WTC11 (cell line): ENCODE data around the gene KIF20B. TPM values are rescaled to one million over a fixed set of nuclear protein-coding genes. Genes with fewer than 3 reads are reported as not detected.

Source experiments
- ATAC-seq: fragments of 200-7000 bp; cut with Tn5 transposase; 2 replicates; pipeline ENCODE4 v1.10.0; 2021; ENCODE audit warnings: mild to moderate bottlenecking, moderate library complexity
- CTCF ChIA-PET: fragments of 300-600 bp; sonication (Branson Sonifier 250); formaldehyde crosslinking; loops from one replicate; lab custom pipeline; 2021; ENCODE audit warnings: antibody characterized with exemption; lab: Charles Lee
- POLR2A ChIA-PET: fragments of 350-600 bp; sonication (Branson Sonifier 250); formaldehyde crosslinking; loops from one replicate; lab custom pipeline; 2021; ENCODE audit warnings: antibody characterized with exemption; lab: Charles Lee
- DNase-seq: peaks from one replicate; pipeline ENCODE4 v3.0.0; 2021; ENCODE audit warnings: low spot score
- H3K27ac Mint-ChIP-seq: 2 replicates; pipeline ENCODE4 v1.8.0; 2021; ENCODE audit warnings: mixed read lengths
- H3K27me3 Mint-ChIP-seq: 2 replicates; pipeline ENCODE4 v1.8.0; 2021; ENCODE audit warnings: low read depth, mild to moderate bottlenecking, moderate library complexity, mixed read lengths
- H3K36me3 Mint-ChIP-seq: 2 replicates; pipeline ENCODE4 v1.8.0; 2021; ENCODE audit warnings: mixed read lengths
- H3K4me1 Mint-ChIP-seq: 2 replicates; pipeline ENCODE4 v1.8.0; 2022; ENCODE audit warnings: mixed read lengths
- H3K4me3 Mint-ChIP-seq: 2 replicates; pipeline ENCODE4 v1.8.0; 2021; ENCODE audit warnings: mild to moderate bottlenecking, moderate library complexity, mixed read lengths
- H3K9me3 Mint-ChIP-seq: 2 replicates; pipeline ENCODE4 v1.8.0; 2021; ENCODE audit warnings: mixed read lengths
- ATF1 ChIP-seq: sonication (generic); formaldehyde crosslinking; IDR thresholded peaks from 2 replicates; pipeline ENCODE4 v1.8.1; 2023; ENCODE audit warnings: mild to moderate bottlenecking, moderate library complexity, missing genetic modification reagents
- CREB1 ChIP-seq: sonication (generic); formaldehyde crosslinking; IDR thresholded peaks from 2 replicates; pipeline ENCODE4 v1.8.0; 2023; ENCODE audit warnings: mild to moderate bottlenecking, missing genetic modification reagents
- ETV6 ChIP-seq: sonication (generic); formaldehyde crosslinking; IDR thresholded peaks from 2 replicates; pipeline ENCODE4 v1.8.1; 2022; ENCODE audit warnings: mild to moderate bottlenecking, missing genetic modification reagents
- FOXP1 ChIP-seq: sonication (generic); formaldehyde crosslinking; IDR thresholded peaks from 2 replicates; pipeline ENCODE4 v1.8.0; 2022; ENCODE audit warnings: missing genetic modification reagents, mild to moderate bottlenecking, moderate library complexity, borderline replicate concordance
- IRF2 ChIP-seq: sonication (generic); formaldehyde crosslinking; IDR thresholded peaks from 2 replicates; pipeline ENCODE4 v1.8.0; 2022; ENCODE audit warnings: low read depth, missing genetic modification reagents, borderline replicate concordance
- MXD4 ChIP-seq: fragments of 250-450 bp; sonication (Bioruptor Pico); IDR thresholded peaks from 2 replicates; pipeline ENCODE4 v1.8.0; 2021; ENCODE audit warnings: mild to moderate bottlenecking, moderate library complexity, borderline replicate concordance
- NR3C1 ChIP-seq: sonication (generic); formaldehyde crosslinking; conservative IDR thresholded peaks from 2 replicates; pipeline ENCODE4 v1.8.1; 2023; ENCODE audit warnings: low read depth, mild to moderate bottlenecking, missing genetic modification reagents
- RELA ChIP-seq: sonication (generic); formaldehyde crosslinking; IDR thresholded peaks from 2 replicates; pipeline ENCODE4 v1.8.1; 2022; ENCODE audit warnings: missing genetic modification reagents, mild to moderate bottlenecking, borderline replicate concordance
- SOX15 ChIP-seq: fragments of 250-450 bp; sonication (Bioruptor Pico); IDR thresholded peaks from 2 replicates; pipeline ENCODE4 v1.9.0; 2021; ENCODE audit warnings: mild to moderate bottlenecking
- SP1 ChIP-seq: sonication (generic); formaldehyde crosslinking; conservative IDR thresholded peaks from 2 replicates; pipeline ENCODE4 v1.8.1; 2022; ENCODE audit warnings: missing genetic modification reagents
- TCF7 ChIP-seq: sonication (generic); formaldehyde crosslinking; IDR thresholded peaks from 2 replicates; pipeline ENCODE4 v1.8.0; 2022; ENCODE audit warnings: mild to moderate bottlenecking, low read depth, missing genetic modification reagents, moderate library complexity
- TEAD1 ChIP-seq: sonication (generic); formaldehyde crosslinking; IDR thresholded peaks from 2 replicates; pipeline ENCODE4 v1.8.0; 2022; ENCODE audit warnings: mild to moderate bottlenecking, missing genetic modification reagents
- TP53 ChIP-seq: sonication (generic); formaldehyde crosslinking; IDR thresholded peaks from 2 replicates; pipeline ENCODE4 v1.8.1; 2023; ENCODE audit warnings: mild to moderate bottlenecking, missing genetic modification reagents
- ZNF219 ChIP-seq: sonication (generic); formaldehyde crosslinking; IDR thresholded peaks from 2 replicates; pipeline ENCODE4 v1.8.0; 2023; ENCODE audit warnings: missing genetic modification reagents, mild to moderate bottlenecking, borderline replicate concordance
- ZNF232 ChIP-seq: sonication (generic); formaldehyde crosslinking; IDR thresholded peaks from 2 replicates; pipeline ENCODE4 v1.8.0; 2022; ENCODE audit warnings: mild to moderate bottlenecking, missing genetic modification reagents
- ZNF396 ChIP-seq: fragments of 250-450 bp; sonication (Bioruptor Pico); IDR thresholded peaks from 2 replicates; pipeline ENCODE4 v1.8.0; 2021; ENCODE audit warnings: mild to moderate bottlenecking, moderate library complexity, borderline replicate concordance
- ZNF416 ChIP-seq: fragments of 250-450 bp; sonication (Bioruptor Pico); IDR thresholded peaks from 2 replicates; pipeline ENCODE4 v1.9.0; 2021; ENCODE audit warnings: mild to moderate bottlenecking, inconsistent platforms
- ZNF671 ChIP-seq: fragments of 250-450 bp; sonication (Bioruptor Pico); IDR thresholded peaks from 2 replicates; pipeline ENCODE4 v1.8.0; 2021; ENCODE audit warnings: mild to moderate bottlenecking
- total RNA-seq: library from RNA; stranded (reverse); gene quantifications from 3 replicates; pipeline ENCODE4 v1.2.3, GENCODE V29; 2021
- TF ChIP-seq, protein P1 (sequence below): fragments of 250-450 bp; sonication (Bioruptor Pico); IDR thresholded peaks from 2 replicates; pipeline ENCODE4 v2.1.2; 2022; ENCODE audit warnings: mild to moderate bottlenecking, moderate library complexity
- TF ChIP-seq, protein P2 (sequence below): sonication (generic); formaldehyde crosslinking; IDR thresholded peaks from 2 replicates; pipeline ENCODE4 v1.8.1; 2022; ENCODE audit warnings: mild to moderate bottlenecking, moderate library complexity, missing genetic modification reagents
- TF ChIP-seq, protein P3 (sequence below): fragments of 250-450 bp; sonication (Bioruptor Pico); IDR thresholded peaks from 2 replicates; pipeline ENCODE4 v1.8.0; 2021; ENCODE audit warnings: mild to moderate bottlenecking
- TF ChIP-seq, protein P4 (sequence below): sonication (generic); formaldehyde crosslinking; IDR thresholded peaks from 2 replicates; pipeline ENCODE4 v1.8.0; 2022; ENCODE audit warnings: mild to moderate bottlenecking, missing genetic modification reagents
- TF ChIP-seq, protein P5 (sequence below): sonication (generic); formaldehyde crosslinking; IDR thresholded peaks from 2 replicates; pipeline ENCODE4 v1.8.1; 2022; ENCODE audit warnings: low read depth, missing genetic modification reagents, borderline replicate concordance
- TF ChIP-seq, protein P6 (sequence below): sonication (generic); formaldehyde crosslinking; IDR thresholded peaks from 2 replicates; pipeline ENCODE4 v1.8.1; 2023; ENCODE audit warnings: mild to moderate bottlenecking, missing genetic modification reagents, moderate library complexity
- TF ChIP-seq, protein P7 (sequence below): fragments of 250-450 bp; sonication (Bioruptor Pico); IDR thresholded peaks from 2 replicates; pipeline ENCODE4 v1.9.0; 2021; ENCODE audit warnings: moderate library complexity, mild to moderate bottlenecking, inconsistent platforms, borderline replicate concordance

KIF20B gene
- total RNA-seq, 1 experiment from 2014 or later, result 70.2 TPM

DNA sequence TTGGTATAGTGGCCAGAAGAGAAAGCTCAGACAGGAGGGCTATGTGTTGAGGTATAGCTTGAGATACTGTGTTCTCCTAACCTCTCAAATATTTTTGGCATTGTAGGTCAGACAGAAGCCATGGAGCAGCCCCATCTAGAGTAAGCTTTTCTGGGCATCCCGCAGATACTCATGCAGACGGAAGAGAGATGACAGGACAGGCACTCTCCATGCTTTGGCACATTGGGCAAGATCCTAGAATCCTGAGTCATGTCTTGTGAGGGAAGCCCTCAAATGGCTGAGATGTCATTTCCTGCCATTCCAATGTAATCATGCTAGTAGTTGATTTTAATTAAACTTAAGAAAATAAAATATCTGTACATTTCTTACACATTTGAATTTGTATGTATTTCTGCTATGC lies 16.8 kb upstream of the KIF20B start (continued):
- TF ChIP-seq, protein P1, sequence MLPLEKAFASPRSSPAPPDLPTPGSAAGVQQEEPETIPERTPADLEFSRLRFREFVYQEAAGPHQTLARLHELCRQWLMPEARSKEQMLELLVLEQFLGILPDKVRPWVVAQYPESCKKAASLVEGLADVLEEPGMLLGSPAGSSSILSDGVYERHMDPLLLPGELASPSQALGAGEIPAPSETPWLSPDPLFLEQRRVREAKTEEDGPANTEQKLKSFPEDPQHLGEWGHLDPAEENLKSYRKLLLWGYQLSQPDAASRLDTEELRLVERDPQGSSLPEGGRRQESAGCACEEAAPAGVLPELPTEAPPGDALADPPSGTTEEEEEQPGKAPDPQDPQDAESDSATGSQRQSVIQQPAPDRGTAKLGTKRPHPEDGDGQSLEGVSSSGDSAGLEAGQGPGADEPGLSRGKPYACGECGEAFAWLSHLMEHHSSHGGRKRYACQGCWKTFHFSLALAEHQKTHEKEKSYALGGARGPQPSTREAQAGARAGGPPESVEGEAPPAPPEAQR, result no peak
- TF ChIP-seq ATF1, result no peak
- TF ChIP-seq, protein P2, sequence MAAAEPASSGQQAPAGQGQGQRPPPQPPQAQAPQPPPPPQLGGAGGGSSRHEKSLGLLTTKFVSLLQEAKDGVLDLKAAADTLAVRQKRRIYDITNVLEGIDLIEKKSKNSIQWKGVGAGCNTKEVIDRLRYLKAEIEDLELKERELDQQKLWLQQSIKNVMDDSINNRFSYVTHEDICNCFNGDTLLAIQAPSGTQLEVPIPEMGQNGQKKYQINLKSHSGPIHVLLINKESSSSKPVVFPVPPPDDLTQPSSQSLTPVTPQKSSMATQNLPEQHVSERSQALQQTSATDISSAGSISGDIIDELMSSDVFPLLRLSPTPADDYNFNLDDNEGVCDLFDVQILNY, result no peak
- TF ChIP-seq, protein P3, sequence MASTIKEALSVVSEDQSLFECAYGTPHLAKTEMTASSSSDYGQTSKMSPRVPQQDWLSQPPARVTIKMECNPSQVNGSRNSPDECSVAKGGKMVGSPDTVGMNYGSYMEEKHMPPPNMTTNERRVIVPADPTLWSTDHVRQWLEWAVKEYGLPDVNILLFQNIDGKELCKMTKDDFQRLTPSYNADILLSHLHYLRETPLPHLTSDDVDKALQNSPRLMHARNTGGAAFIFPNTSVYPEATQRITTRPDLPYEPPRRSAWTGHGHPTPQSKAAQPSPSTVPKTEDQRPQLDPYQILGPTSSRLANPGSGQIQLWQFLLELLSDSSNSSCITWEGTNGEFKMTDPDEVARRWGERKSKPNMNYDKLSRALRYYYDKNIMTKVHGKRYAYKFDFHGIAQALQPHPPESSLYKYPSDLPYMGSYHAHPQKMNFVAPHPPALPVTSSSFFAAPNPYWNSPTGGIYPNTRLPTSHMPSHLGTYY (CRISPR knock-in tag), result no peak
- no peak for TF ChIP-seq SOX15 (CRISPR knock-in tag)
- TF ChIP-seq SP1, result no peak
- TF ChIP-seq, protein P4, sequence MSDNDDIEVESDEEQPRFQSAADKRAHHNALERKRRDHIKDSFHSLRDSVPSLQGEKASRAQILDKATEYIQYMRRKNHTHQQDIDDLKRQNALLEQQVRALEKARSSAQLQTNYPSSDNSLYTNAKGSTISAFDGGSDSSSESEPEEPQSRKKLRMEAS (CRISPR knock-in tag), result no peak
- TF ChIP-seq TCF7, result no peak
- no peak for TF ChIP-seq ZNF232
- TF ChIP-seq ETV6 (CRISPR knock-in tag), result no peak
- TF ChIP-seq IRF2, result no peak

DNA sequence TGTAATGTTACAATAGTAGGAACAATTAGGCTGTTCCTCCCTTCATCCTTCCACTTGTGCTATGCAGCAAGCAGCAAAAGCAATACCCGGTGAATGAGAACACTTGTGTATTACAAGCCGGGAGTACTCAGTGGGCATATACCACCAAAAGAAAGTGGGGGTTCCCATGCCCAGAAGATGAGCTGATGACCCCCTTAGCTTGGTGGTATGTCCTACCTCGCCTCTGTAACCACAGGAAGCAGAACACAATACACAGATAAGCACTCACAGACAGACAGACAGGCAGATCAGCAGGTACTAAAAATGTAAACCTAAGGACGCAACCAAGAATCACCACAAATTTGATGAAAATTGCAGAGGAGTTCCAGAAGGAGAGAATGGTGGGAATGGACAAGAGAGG lies 15.5 kb upstream of the KIF20B start:
- TF ChIP-seq RELA (CRISPR knock-in tag), result no peak
- no peak for TF ChIP-seq TP53 (CRISPR knock-in tag)
- TF ChIP-seq, protein P2, result no peak
- TF ChIP-seq CREB1, result no peak
- TF ChIP-seq TCF7, result no peak
- TF ChIP-seq, protein P5, sequence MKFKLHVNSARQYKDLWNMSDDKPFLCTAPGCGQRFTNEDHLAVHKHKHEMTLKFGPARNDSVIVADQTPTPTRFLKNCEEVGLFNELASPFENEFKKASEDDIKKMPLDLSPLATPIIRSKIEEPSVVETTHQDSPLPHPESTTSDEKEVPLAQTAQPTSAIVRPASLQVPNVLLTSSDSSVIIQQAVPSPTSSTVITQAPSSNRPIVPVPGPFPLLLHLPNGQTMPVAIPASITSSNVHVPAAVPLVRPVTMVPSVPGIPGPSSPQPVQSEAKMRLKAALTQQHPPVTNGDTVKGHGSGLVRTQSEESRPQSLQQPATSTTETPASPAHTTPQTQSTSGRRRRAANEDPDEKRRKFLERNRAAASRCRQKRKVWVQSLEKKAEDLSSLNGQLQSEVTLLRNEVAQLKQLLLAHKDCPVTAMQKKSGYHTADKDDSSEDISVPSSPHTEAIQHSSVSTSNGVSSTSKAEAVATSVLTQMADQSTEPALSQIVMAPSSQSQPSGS (CRISPR knock-in tag), result no peak
- TF ChIP-seq ZNF219 (CRISPR knock-in tag), result no peak
- TF ChIP-seq, protein P6, sequence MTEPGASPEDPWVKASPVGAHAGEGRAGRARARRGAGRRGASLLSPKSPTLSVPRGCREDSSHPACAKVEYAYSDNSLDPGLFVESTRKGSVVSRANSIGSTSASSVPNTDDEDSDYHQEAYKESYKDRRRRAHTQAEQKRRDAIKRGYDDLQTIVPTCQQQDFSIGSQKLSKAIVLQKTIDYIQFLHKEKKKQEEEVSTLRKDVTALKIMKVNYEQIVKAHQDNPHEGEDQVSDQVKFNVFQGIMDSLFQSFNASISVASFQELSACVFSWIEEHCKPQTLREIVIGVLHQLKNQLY (CRISPR knock-in tag), result no peak
- no peak for TF ChIP-seq ZNF396
- H3K4me3 Mint-ChIP-seq, result no peak overlapping the region
- H3K27ac Mint-ChIP-seq, result no peak overlapping the region
- H3K27me3 Mint-ChIP-seq, result no peaks in the 10 kb centered on the region; the same call in 1 of the 2 replicates
- CTCF ChIA-PET, result no interaction called here
- H3K4me1 Mint-ChIP-seq, result 0 out of 2 replicates have a peak, but pooled peaks cover 2% of the 10 kb centered on the region
- no peaks in the 10 kb centered on the region for H3K9me3 Mint-ChIP-seq
- POLR2A ChIA-PET, result interaction anchor here (1.6 kb wide), 1 partner anchor 15 kb away, joined by 4 read pairs; the partner anchor contains the start of gene KIF20B
- H3K36me3 Mint-ChIP-seq, result no peaks in the 10 kb centered on the region
- ATAC-seq, result no peak
- DNase-seq, result no peak

DNA sequence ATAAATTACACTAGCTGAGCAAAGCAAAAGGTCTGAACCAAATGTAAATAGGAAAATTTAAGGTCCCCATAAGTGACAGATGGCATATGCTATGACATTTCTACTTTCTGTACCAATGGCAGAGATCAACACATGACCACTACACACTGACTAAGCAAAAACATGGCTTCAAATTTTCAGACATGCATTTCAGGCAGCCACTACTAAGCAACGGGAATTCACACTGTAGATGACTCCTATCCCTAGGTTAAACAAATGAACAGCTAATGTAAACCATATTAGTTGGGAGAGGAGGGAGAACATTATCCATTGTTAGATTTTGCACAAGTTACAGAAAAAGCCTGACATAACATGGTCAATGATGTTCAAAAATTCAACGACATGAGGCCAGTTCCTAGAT lies 11.4 kb upstream of the KIF20B start:
- Mint-ChIP-seq H3K27me3 (no peaks in the 10 kb centered on the region; the same call in 1 of the 2 replicates), H3K4me3 (no peak overlapping the region), H3K4me1 (peaks cover 14% of the 10 kb centered on the region; the same call in 1 of the 2 replicates), H3K36me3 (peaks cover 4% of the 10 kb centered on the region), H3K9me3 (peaks cover under 1% of the 10 kb centered on the region; the same call in 1 of the 2 replicates), H3K27ac (no peak overlapping the region)
- CTCF ChIA-PET, result no interaction called here
- DNase-seq, result no peak
- no peak for ATAC-seq
- POLR2A ChIA-PET, result interaction anchor here (1.5 kb wide), 1 partner anchor 11 kb away, joined by 3 read pairs; the partner anchor contains the start of gene KIF20B
- TF ChIP-seq MXD4 (CRISPR knock-in tag) (no peak), ATF1 (no peak), FOXP1 (CRISPR knock-in tag) (no peak), ZNF416 (CRISPR knock-in tag) (no peak), NR3C1 (CRISPR knock-in tag) (no peak), TEAD1 (CRISPR knock-in tag) (no peak), ZNF671 (CRISPR knock-in tag) (no peak)
- TF ChIP-seq, protein P3 (CRISPR knock-in tag), result no peak
- TF ChIP-seq, protein P7, sequence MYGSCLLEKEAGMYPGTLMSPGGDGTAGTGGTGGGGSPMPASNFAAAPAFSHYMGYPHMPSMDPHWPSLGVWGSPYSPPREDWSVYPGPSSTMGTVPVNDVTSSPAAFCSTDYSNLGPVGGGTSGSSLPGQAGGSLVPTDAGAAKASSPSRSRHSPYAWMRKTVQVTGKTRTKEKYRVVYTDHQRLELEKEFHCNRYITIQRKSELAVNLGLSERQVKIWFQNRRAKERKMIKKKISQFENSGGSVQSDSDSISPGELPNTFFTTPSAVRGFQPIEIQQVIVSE (CRISPR knock-in tag), result no peak
